Mesothelial cell of epicardium (in vitro differentiated cells): Measurements from ENCODE around the gene CSF2. TPM values are rescaled to one million over a fixed set of nuclear protein-coding genes. Genes with fewer than 3 reads are reported as not detected.

Source experiments
- DNase-seq, 2 experiments: peaks; one replicate each; pipeline ENCODE4 v3.0.0; 2021; ENCODE audit warnings: low spot score in 2 of 2; ENCODE audit not compliant: unreplicated experiment in 2 of 2
- H3K27ac Mint-ChIP-seq: 2 replicates; pipeline ENCODE4 v1.8.0; 2021; ENCODE audit warnings: mixed read lengths
- H3K27me3 Mint-ChIP-seq: 2 replicates; pipeline ENCODE4 v1.8.0; 2021; ENCODE audit warnings: low read depth, mixed read lengths
- H3K36me3 Mint-ChIP-seq: 2 replicates; pipeline ENCODE4 v1.8.0; 2021; ENCODE audit warnings: mixed read lengths
- H3K4me1 Mint-ChIP-seq: 2 replicates; pipeline ENCODE4 v1.8.0; 2021; ENCODE audit warnings: mixed read lengths
- H3K4me3 Mint-ChIP-seq: 2 replicates; pipeline ENCODE4 v1.8.0; 2021; ENCODE audit warnings: mild to moderate bottlenecking, moderate library complexity, mixed read lengths
- H3K9me3 Mint-ChIP-seq: 2 replicates; pipeline ENCODE4 v1.8.0; 2021; ENCODE audit warnings: mixed read lengths
- CTCF ChIP-seq: fragments of 200-600 bp; sonication (generic); IDR thresholded peaks from one replicate; pipeline ENCODE4 v1.5.0; 2021; ENCODE audit warnings: antibody characterized with exemption; ENCODE audit not compliant: unreplicated experiment
- total RNA-seq: library from RNA; stranded (reverse); gene quantifications from 3 replicates; pipeline ENCODE4 v1.2.1, GENCODE V29; 2021

The CSF2 gene
- total RNA-seq, 1 donor from 2014 or later: not detected

- H3K27ac Mint-ChIP-seq: no peak overlapping the region
- DNase-seq: peak; percentile 8 to 32
- H3K9me3 Mint-ChIP-seq: no peaks in the 10 kb centered on the region
- no peak for TF ChIP-seq CTCF
- H3K4me1 Mint-ChIP-seq: no peaks in the 10 kb centered on the region
- H3K4me3 Mint-ChIP-seq: no peak overlapping the region
- H3K27me3 Mint-ChIP-seq: peaks cover 3% of the 10 kb centered on the region
- H3K36me3 Mint-ChIP-seq: no peaks in the 10 kb centered on the region
Observed at GRCh38 chr5:132059043-132059695, 14.4 kb upstream of the CSF2 start.

GRCh38 chr5:132059696-132060500 lies 13.7 kb upstream of the CSF2 start:
- Mint-ChIP-seq H3K36me3 (no peaks in the 10 kb centered on the region), H3K27ac (no peak overlapping the region), H3K4me1 (no peaks in the 10 kb centered on the region), H3K27me3 (no peaks in the 10 kb centered on the region), H3K4me3 (no peak overlapping the region), H3K9me3 (no peaks in the 10 kb centered on the region)
- peak; percentile 6 to 33 for DNase-seq
- no peak for TF ChIP-seq CTCF

GRCh38 chr5:132060501-132061161 lies 13.0 kb upstream of the CSF2 start, which contains the start of gene IL3:
Gene IL3 (plus strand): TSS chr5:132060655. CDS start chr5:132060707, 52 bp downstream.
- Mint-ChIP-seq H3K4me1 (peaks cover 2% of the 10 kb centered on the region), H3K4me3 (no peak within 1 kb of the TSS), H3K9me3 (no peaks in the 10 kb centered on the region), H3K27me3 (no peaks in the 10 kb centered on the region), H3K36me3 (no peaks in the 10 kb centered on the region), H3K27ac (no peak within 1 kb of the TSS)
- no peak for TF ChIP-seq CTCF
- DNase-seq: peak in 1 of 2 experiments; percentile 10

- Mint-ChIP-seq H3K4me1 (peaks cover 2% of the 10 kb centered on the region), H3K9me3 (no peaks in the 10 kb centered on the region), H3K27me3 (no peaks in the 10 kb centered on the region), H3K27ac (no peak overlapping the region), H3K36me3 (no peaks in the 10 kb centered on the region), H3K4me3 (no peak overlapping the region)
- peak; percentile 1 to 82 for DNase-seq
- peak; percentile 94 for TF ChIP-seq CTCF
Observed at GRCh38 chr5:132063090-132063911, 10.3 kb upstream of the CSF2 start.

- no peaks in the 10 kb centered on the region for H3K9me3 Mint-ChIP-seq
- DNase-seq: no peak
- peaks cover 2% of the 10 kb centered on the region for H3K4me1 Mint-ChIP-seq
- H3K27ac Mint-ChIP-seq: no peak overlapping the region
- H3K4me3 Mint-ChIP-seq: no peak overlapping the region
- no peak for TF ChIP-seq CTCF
- H3K36me3 Mint-ChIP-seq: no peaks in the 10 kb centered on the region
- no peaks in the 10 kb centered on the region for H3K27me3 Mint-ChIP-seq
Observed at GRCh38 chr5:132064140-132064539, 9.4 kb upstream of the CSF2 start.
